Measurements from ENCODE around the gene ATP12A.

- TF ChIP-seq POLR2AphosphoS5 (IDR thresholded peaks at IDR 0.05; ENCODE audit: borderline replicate concordance, low read depth, low read length) (no peak), EZH2 (IDR thresholded peaks at IDR 0.05) (no peak)
These were observed 62.8 kb downstream of the ATP12A start for GRCh38 chr13:24742977-24743376.
